Kidney (tissue), 14 donors: ENCODE data around the gene AP5Z1. TPM values are rescaled to one million over a fixed set of nuclear protein-coding genes. Genes with fewer than 3 reads are reported as not detected.

Experiments
- DNase-seq, 5 donors: peaks; one replicate each; pipeline ENCODE4 v3.0.0-alpha.2; 2013 to 2020
- FAIRE-seq: peaks from 2 replicates; lab custom pipeline; 2012; peaks lifted over from hg19 to GRCh38; lab: Jason Lieb, UNC
- H3K27ac ChIP-seq, 2 donors: one replicate each; pipeline ENCODE4 v1.7.0; 2013; ENCODE audit warnings: low read depth in 2 of 2, low read length in 2 of 2, inconsistent platforms in 1 of 2
- H3K27me3 ChIP-seq: one replicate; pipeline ENCODE4 v1.7.1; 2013; ENCODE audit warnings: low read length, inconsistent platforms; ENCODE audit not compliant: control insufficient read depth, insufficient read depth
- H3K36me3 ChIP-seq, 3 donors: one replicate each; pipeline versions ENCODE4 v1.7.0 to v1.7.1; 2013; ENCODE audit warnings: low read length in 3 of 3, control low read depth in 1 of 3, inconsistent platforms in 1 of 3; ENCODE audit not compliant: insufficient read depth in 3 of 3, control insufficient read depth in 2 of 3
- H3K4me1 ChIP-seq, 3 donors: one replicate each; pipeline versions ENCODE4 v1.7.0 to v1.7.1; 2013; ENCODE audit warnings: low read length in 3 of 3, inconsistent platforms in 1 of 3, low read depth in 1 of 3; ENCODE audit not compliant: control insufficient read depth in 2 of 3, insufficient read depth in 2 of 3
- H3K4me3 ChIP-seq, 3 donors: one replicate each; pipeline versions ENCODE4 v1.7.0 to v1.8.1; 2013; ENCODE audit warnings: low read length in 3 of 3, control low read depth in 1 of 3, inconsistent platforms in 1 of 3
- H3K9ac ChIP-seq, 3 donors: one replicate each; pipeline versions ENCODE4 v1.7.0 to v1.7.1; 2013; ENCODE audit warnings: low read length in 3 of 3, control low read depth in 1 of 3, inconsistent platforms in 1 of 3
- H3K9me3 ChIP-seq, 3 donors: one replicate each; pipeline versions ENCODE4 v1.7.0 to v1.7.1; 2013; ENCODE audit warnings: low read length in 3 of 3, control low read depth in 1 of 3, inconsistent platforms in 1 of 3; ENCODE audit not compliant: control insufficient read depth in 2 of 3, insufficient read depth in 1 of 3
- CTCF ChIP-seq: IDR thresholded peaks from 3 replicates; pipeline ENCODE4 v1.5.1; 2012; ENCODE audit warnings: mild to moderate bottlenecking, moderate library complexity, borderline replicate concordance; ENCODE audit not compliant: insufficient read depth; ENCODE audit errors: extremely low read depth
- intact Hi-C: fragments of 100-400 bp; cut with DNase I; formaldehyde crosslinking; loops from one replicate; pipeline ENCODE4 v1.11.1; 2022
- polyA plus RNA-seq: library from polyadenylated mRNA; stranded (reverse); fragments of 350-450 nt; fragmentation: Illumina TruSeq; extraction: RNeasy Lipid Tissue Mini Kit (QIAGEN cat#74804); gene quantifications from one replicate; pipeline ENCODE4 v1.2.3, GENCODE V29; 2014; ENCODE audit warnings: low read depth, low replicate concordance; ENCODE audit not compliant: insufficient read depth
- total RNA-seq: library from RNA; stranded (reverse); fragmentation: NEBNext Ultra II Directional; extraction: Animal tissue kit (Norgen Biotek cat#: 25700); gene quantifications from one replicate; pipeline ENCODE4 v1.2.1, GENCODE V29; 2021
- donor health status: control.
- donor health status: control.
- donor health status: control.
- donor health status: control.
- donor health status: control.
- donor health status: DM: yes; HTN: yes; CAD: no.
- donor health status: Normal renal cell carcinoma (clear cell type).

The AP5Z1 gene
- total and polyA plus RNA-seq, 2 donors from 2014 or later = 23.4 to 38.5 TPM

- Histone ChIP-seq H3K36me3 (peaks cover 0 to 2% (median 0%) of the 10 kb centered on the region in 3 donors), H3K4me1 (peaks cover 3 to 24% (median 20%) of the 10 kb centered on the region in 3 donors), H3K27me3 (no peaks in the 10 kb centered on the region), H3K4me3 (no peak overlapping the region), H3K9ac (no peak overlapping the region), H3K9me3 (no peaks in the 10 kb centered on the region), H3K27ac (no peak overlapping the region)
- no peak for DNase-seq
- no peak for FAIRE-seq
- no peak for TF ChIP-seq CTCF
- intact Hi-C loops = loop anchor here (10.0 kb wide), 1 partner anchor 135 kb away; no protein-coding TSS in a partner anchor
Observed at GRCh38 chr7:4749798-4750197, 25.6 kb upstream of the AP5Z1 start.

GRCh38 chr7:4751398-4751947 is 23.9 kb upstream of the AP5Z1 start:
- Histone ChIP-seq H3K4me1 (peaks cover 0 to 22% (median 20%) of the 10 kb centered on the region in 3 donors), H3K27ac (no peak overlapping the region), H3K4me3 (no peak overlapping the region), H3K9me3 (no peaks in the 10 kb centered on the region), H3K36me3 (peaks cover 0 to 10% (median 8%) of the 10 kb centered on the region in 3 donors), H3K27me3 (no peaks in the 10 kb centered on the region), H3K9ac (no peak overlapping the region)
- no peak for TF ChIP-seq CTCF
- FAIRE-seq = no peak
- DNase-seq = no peak
- intact Hi-C loops = loop anchor here (10.0 kb wide), 1 partner anchor 137 kb away; no protein-coding TSS in a partner anchor

- Histone ChIP-seq H3K27ac (no peak overlapping the region), H3K4me1 (peaks cover 0 to 5% (median 0%) of the 10 kb centered on the region in 3 donors), H3K4me3 (no peak overlapping the region), H3K27me3 (no peaks in the 10 kb centered on the region), H3K36me3 (peaks cover 0 to 27% (median 18%) of the 10 kb centered on the region in 3 donors), H3K9me3 (no peaks in the 10 kb centered on the region), H3K9ac (no peak overlapping the region)
- peak; percentile 89 for TF ChIP-seq CTCF
- peak; percentile 79 to 90 (median 81) for DNase-seq
- no peak for FAIRE-seq
- intact Hi-C loops = loop anchor here (10.0 kb wide), 1 partner anchor 139 kb away; no protein-coding TSS in a partner anchor
Observed at GRCh38 chr7:4753598-4754432, 21.6 kb upstream of the AP5Z1 start.
